Measurements from ENCODE around the gene RANBP1. TPM values are rescaled to one million over a fixed set of nuclear protein-coding genes. Genes with fewer than 3 reads are reported as not detected.

RANBP1 gene
- total RNA-seq, 1 donor from 2014 or later, result 79.5 TPM

- no peaks in the 10 kb centered on the region for H3K9me3 Mint-ChIP-seq (ENCODE audit: low read depth)
- no peaks in the 10 kb centered on the region for H3K27me3 Mint-ChIP-seq (ENCODE audit: low read depth)
- H3K27ac Mint-ChIP-seq (ENCODE audit: unreplicated experiment), result no peak overlapping the region
- no peaks in the 10 kb centered on the region for H3K4me1 Mint-ChIP-seq (ENCODE audit: low read depth)
- TF ChIP-seq CTCF (IDR thresholded peaks at IDR 0.05), result no peak
- no peaks in the 10 kb centered on the region for H3K36me3 Mint-ChIP-seq (ENCODE audit: low read depth)
- no peak overlapping the region for H3K4me3 Mint-ChIP-seq (ENCODE audit: unreplicated experiment)
- DNase-seq (ENCODE audit: low spot score), result no peak
Measured at GRCh38 chr22:20169253-20169822, 53.4 kb downstream of the RANBP1 start.

GRCh38 chr22:20170170-20170569, 54.3 kb downstream of the RANBP1 start:
- H3K9me3 Mint-ChIP-seq (ENCODE audit: low read depth), result no peaks in the 10 kb centered on the region
- H3K27ac Mint-ChIP-seq (ENCODE audit: unreplicated experiment), result no peak overlapping the region
- no peak for TF ChIP-seq CTCF (IDR thresholded peaks at IDR 0.05)
- no peak overlapping the region for H3K4me3 Mint-ChIP-seq (ENCODE audit: unreplicated experiment)
- DNase-seq (ENCODE audit: low spot score), result no peak
- no peaks in the 10 kb centered on the region for H3K27me3 Mint-ChIP-seq (ENCODE audit: low read depth)
- no peaks in the 10 kb centered on the region for H3K36me3 Mint-ChIP-seq (ENCODE audit: low read depth)
- no peaks in the 10 kb centered on the region for H3K4me1 Mint-ChIP-seq (ENCODE audit: low read depth)

GRCh38 chr22:20171288-20172140, 55.6 kb downstream of the RANBP1 start:
- H3K27me3 Mint-ChIP-seq (ENCODE audit: low read depth), result no peaks in the 10 kb centered on the region
- no peaks in the 10 kb centered on the region for H3K4me1 Mint-ChIP-seq (ENCODE audit: low read depth)
- no peak for TF ChIP-seq CTCF (IDR thresholded peaks at IDR 0.05)
- no peak overlapping the region for H3K27ac Mint-ChIP-seq (ENCODE audit: unreplicated experiment)
- no peak overlapping the region for H3K4me3 Mint-ChIP-seq (ENCODE audit: unreplicated experiment)
- DNase-seq (ENCODE audit: low spot score), result no peak
- H3K9me3 Mint-ChIP-seq (ENCODE audit: low read depth), result no peaks in the 10 kb centered on the region
- H3K36me3 Mint-ChIP-seq (ENCODE audit: low read depth), result no peaks in the 10 kb centered on the region

GRCh38 chr22:20172141-20172613, 56.3 kb downstream of the RANBP1 start:
- H3K9me3 Mint-ChIP-seq (ENCODE audit: low read depth), result no peaks in the 10 kb centered on the region
- H3K36me3 Mint-ChIP-seq (ENCODE audit: low read depth), result no peaks in the 10 kb centered on the region
- H3K27me3 Mint-ChIP-seq (ENCODE audit: low read depth), result no peaks in the 10 kb centered on the region
- no peak overlapping the region for H3K27ac Mint-ChIP-seq (ENCODE audit: unreplicated experiment)
- H3K4me1 Mint-ChIP-seq (ENCODE audit: low read depth), result no peaks in the 10 kb centered on the region
- H3K4me3 Mint-ChIP-seq (ENCODE audit: unreplicated experiment), result no peak overlapping the region
- TF ChIP-seq CTCF (IDR thresholded peaks at IDR 0.05), result no peak
- no peak for DNase-seq (ENCODE audit: low spot score)

- TF ChIP-seq CTCF (IDR thresholded peaks at IDR 0.05), result no peak
- Mint-ChIP-seq H3K9me3 (ENCODE audit: low read depth) (no peaks in the 10 kb centered on the region), H3K4me3 (ENCODE audit: unreplicated experiment) (no peak overlapping the region), H3K27ac (ENCODE audit: unreplicated experiment) (no peak overlapping the region), H3K36me3 (ENCODE audit: low read depth) (no peaks in the 10 kb centered on the region), H3K4me1 (ENCODE audit: low read depth) (no peaks in the 10 kb centered on the region), H3K27me3 (ENCODE audit: low read depth) (no peaks in the 10 kb centered on the region)
- no peak for DNase-seq (ENCODE audit: low spot score)
Measured at GRCh38 chr22:20173246-20173645, 57.3 kb downstream of the RANBP1 start.
